NCI-H2227 (cell line): ENCODE data around the gene ARHGAP25.

Experiments used
- DNase-seq: peaks from one replicate; lab custom pipeline; 2025; ENCODE audit not compliant: unreplicated experiment; lab: John Stamatoyannopoulos, UW

The ARHGAP25 gene

GRCh38 chr2:68719912-68720311 lies 14.7 kb upstream of the ARHGAP25 start:
- no peak for DNase-seq

- no peak for DNase-seq
Observed at GRCh38 chr2:68720665-68721064, 13.9 kb upstream of the ARHGAP25 start.

DNA sequence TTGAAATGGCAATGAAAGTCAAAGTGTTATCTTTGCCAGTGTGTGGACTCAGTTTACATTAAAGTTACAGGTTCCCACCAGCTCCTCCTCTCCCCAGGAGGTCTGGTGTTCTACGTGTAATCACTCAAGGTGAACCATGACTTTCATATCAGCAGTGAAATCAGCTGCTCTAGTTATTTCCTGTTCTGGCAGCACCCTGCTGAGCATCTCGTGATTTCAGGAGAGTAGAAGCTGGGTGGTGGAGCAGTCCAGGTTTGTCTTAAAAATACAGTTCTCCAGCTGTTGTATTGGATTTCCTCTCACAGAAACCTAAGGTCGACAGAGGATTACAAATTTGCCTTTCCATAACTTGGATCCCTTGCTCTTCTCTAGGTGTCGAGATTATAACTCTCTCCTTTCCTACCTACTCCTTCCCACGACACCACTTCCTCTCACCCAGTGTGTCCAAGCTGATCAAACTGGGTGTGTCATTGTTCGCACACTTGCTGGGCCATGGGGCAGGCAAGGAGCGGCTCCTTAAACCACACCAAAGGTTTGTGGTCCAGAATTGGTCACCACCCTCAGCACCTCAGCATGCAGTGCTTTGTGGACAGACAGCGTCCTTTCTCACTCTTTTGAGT lies 13.0 kb upstream of the ARHGAP25 start:
- DNase-seq = no peak

DNA sequence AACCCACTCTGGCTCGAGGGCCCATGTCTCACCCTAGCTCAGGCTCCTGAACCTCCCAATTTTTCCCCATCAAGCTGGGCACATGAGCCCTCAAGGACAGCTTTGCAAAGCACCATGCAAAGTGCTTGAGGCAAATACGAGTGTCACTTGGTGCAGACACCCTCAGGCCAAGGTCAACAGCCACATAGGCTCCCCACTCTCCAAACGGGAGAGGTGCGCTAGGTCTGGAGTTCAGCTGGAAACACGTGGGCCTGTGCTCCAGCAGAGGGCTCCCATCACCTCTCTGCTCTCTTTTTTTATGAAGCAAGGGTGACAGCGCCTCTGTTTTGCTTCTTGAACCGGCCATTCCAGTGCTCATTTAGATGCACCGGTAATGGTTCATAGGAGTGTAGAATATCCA lies 11.9 kb upstream of the ARHGAP25 start:
- no peak for DNase-seq

DNA sequence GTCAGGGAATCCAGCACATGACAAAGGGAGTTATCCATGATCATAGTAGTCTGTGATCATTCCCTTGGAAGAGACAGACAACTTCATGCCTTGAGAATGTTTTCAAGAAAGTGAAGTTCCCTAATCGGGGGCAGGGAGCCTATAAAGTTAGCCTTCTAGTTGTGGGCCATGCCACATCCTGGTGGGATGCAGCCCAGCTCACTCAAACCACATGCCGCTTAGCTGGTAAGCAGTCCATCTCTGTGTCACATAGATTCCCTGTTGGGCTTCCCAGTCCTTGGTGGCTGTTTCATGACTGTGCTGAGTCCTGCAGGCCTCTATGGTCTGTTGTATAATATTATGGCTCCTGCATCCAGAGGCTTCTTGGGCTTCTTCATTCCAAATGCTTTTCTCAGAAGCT lies 11.4 kb upstream of the ARHGAP25 start:
- DNase-seq = no peak

DNA sequence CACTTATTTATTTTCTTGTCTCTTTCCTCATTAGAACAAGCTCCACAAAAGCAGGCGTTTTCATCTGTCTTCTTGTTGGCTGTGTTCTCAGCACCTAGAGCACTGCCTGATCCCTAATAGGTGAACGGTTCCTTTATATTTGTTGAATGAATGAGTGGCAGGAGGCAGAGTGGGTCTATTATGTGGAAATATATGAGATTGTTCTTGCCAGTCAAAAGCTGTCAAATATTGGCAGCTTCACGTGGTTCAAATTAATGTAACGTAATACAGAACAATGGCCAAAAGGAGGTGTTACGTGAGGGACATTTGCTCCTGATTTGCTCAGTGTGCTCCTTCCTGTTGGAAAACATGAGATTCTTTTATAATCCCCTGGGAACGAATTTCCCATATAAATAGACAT lies 8.5 kb upstream of the ARHGAP25 start:
- no peak for DNase-seq

- DNase-seq = no peak
Observed at GRCh38 chr2:68726608-68727367, 7.8 kb upstream of the ARHGAP25 start.

- no peak for DNase-seq
Observed at GRCh38 chr2:68727683-68728375, 6.8 kb upstream of the ARHGAP25 start.

DNA sequence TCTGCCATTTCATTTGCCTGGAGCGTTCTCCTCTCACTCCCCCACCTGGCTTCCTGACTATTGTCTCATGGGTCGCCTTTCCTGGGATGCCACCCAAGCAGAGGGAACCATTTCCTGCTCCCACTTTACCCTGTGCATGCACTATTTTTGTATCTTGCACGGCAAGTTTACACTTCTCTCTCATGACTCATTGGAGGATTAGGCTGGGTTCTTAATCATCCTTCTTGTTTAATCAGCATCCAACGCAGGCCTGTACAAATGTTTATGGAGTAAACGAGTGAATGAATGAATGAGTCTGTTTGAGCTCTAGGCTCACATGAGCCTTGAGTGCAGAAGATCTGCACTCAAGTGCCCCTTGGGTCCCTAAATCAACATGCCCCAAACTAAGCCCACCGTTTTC lies 3.8 kb upstream of the ARHGAP25 start:
- no peak for DNase-seq

GRCh38 chr2:68732036-68732932 lies 2.3 kb upstream of the ARHGAP25 start:
- no peak for DNase-seq

- DNase-seq = no peak
Observed at GRCh38 chr2:68733365-68733764, 1.2 kb upstream of the ARHGAP25 start.

GRCh38 chr2:68734176-68734575 lies 435 bp upstream of the ARHGAP25 start:
- no peak for DNase-seq

DNA sequence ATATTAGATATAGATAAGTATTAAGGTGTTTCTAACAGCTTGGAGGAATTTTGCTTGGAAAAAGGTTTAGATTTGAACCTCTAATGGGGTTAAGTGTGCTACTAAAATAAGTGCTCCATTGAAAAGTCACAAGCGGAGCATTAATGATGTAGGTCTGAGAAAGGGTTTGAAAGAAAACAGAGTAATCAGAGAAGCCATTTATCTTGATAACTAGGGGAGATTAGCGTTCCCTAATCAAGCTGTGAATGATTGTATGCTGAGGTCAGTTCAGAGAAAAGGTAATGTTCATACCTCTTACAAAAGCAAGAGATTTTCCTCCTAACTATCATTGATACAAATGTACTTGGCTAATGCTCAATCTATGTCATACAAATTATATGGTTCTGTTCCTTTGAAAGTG lies 1.5 kb downstream of the ARHGAP25 start:
- DNase-seq = peak; percentile 58

DNA sequence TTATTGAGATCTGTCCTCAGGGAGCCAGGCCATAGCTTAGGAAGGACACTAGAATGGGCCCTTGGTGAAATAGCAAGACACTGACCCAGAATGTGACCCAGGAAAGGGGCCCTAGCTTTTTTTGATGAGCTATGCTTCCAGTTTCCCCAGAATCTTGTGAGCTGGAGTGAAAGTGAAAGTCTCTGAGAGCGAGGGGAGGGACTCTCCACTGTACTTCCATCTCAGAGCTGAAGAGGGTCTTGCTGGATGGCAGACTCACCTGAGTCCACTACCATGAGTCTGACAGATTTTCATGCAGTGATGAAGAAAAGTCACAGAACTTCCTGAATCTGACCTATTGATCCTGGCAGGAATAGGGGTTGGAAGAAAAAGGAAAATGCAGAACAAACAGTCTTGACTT lies 3.1 kb downstream of the ARHGAP25 start:
- DNase-seq = no peak

- DNase-seq = no peak
Observed at GRCh38 chr2:68738906-68739594, 4.4 kb downstream of the ARHGAP25 start.

DNA sequence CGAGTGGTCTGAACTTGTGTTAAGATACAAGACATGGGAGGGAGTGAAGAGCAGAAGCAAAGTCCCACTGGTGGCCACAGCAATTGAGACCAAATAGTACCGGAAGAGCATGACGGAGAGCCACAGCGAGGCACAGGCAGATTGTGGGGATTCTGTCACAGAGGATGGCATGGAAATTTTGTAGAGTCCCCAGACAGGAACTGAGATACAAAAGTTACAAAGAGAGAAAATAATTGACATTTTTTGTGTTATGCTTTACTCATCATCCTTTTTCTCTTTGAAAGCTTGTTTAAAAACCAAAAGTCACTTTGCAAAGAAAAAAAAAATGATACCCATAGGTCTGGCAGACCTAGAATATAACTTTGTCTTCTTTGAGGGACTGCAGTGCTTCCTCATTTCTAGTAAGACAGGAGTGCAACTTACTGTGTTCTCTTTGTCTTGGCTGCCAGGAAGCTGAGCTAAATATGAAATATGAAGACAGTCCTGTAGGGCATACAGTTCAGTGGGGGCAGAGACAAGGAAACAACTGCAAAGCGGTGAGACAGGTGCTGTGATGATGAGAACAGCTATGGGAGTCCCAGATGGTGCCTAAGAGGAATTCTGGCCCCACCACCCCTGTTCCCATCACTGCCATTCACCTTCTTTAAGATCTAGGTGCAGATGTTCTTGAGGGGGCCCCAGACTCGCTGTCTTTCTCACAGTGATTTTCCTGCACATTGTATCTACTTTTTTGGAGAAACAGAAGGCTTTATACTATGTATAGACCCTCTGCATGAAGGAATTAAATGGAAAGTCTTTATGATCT lies 5.2 kb downstream of the ARHGAP25 start:
- DNase-seq = no peak

- DNase-seq = no peak
Observed at GRCh38 chr2:68740400-68740914, 5.8 kb downstream of the ARHGAP25 start.

- no peak for DNase-seq
Observed at GRCh38 chr2:68741238-68741637, 6.6 kb downstream of the ARHGAP25 start.

DNA sequence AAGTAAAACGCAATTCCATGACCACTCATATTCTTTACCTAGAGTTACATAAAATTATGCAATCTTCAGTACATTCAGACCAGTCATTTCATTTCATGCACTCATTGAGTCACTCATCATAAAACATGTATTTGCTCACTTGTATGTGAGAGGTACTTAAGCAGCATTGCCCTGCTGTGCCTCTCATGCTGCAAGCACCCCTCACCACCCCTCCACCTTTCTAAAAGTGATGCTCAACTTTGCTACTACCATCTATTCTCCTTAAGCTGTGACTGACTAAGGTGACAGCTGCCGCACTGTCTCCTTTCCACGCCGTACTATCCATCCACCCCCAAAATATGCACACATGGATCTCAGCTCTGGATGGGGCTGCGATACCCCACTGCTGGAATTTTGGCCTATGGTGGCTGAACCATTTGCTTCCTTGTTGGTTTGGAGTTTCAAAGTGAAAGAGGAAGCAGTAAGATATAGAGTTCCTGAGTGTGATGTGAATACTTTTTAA lies 7.2 kb downstream of the ARHGAP25 start:
- DNase-seq = no peak
